Measurements from ENCODE around the gene D2HGDH. TPM values are rescaled to one million over a fixed set of nuclear protein-coding genes. Genes with fewer than 3 reads are reported as not detected.

The D2HGDH gene
- total and polyA plus RNA-seq, 2 of the 13 experiments (the other 11 are each of a cell fraction or from before 2014, with no cell fraction given): 19.2 to 20.3 TPM

DNA sequence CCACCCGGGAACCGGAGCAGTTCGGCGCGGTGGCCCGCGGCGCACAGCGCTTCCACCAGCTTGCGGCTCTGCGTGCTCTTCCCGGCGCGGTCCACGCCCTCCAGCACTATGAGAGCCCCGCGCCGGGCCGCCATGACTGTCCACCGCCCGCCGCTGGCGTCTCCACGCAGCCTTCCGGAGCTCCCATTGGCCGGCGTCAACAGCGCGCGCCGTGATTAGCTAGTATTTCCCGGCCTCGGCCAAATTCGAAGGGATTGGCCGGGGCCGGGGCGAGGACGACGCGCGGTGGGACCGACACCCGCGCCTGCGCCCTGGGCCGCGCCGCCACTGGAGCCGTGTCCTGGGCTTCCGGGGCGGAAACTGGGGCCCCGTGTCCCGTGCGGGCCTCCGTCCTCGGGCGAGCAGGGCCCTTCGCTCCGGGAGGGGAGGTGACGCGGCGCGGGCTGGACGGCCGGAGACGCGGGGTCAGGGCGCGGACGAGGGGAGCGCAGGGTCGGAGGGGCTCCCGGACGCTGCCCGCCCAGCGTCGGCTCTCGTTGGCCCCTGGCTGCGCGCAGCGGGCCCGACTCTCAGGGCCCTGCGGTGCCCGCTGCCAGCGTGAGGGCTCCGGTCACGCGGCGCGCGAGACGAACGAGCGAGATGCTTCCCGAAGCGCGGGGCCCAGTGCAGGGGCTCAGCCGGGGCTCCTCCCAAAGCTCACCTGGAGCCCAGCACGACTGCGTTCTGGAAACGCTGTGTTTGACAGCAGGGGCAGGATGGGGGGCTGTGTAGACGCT is 47.6 kb upstream of the D2HGDH start, which contains the start of gene DTYMK (continued):
- TF ChIP-seq ZNF34 (CRISPR knock-in tag; IDR thresholded peaks at IDR 0.05; ENCODE audit: borderline replicate concordance) (peak; percentile 92; the same call in 1 of the 2 replicates), EED (CRISPR knock-in tag; IDR thresholded peaks at IDR 0.05) (peak; percentile 61; the same call in 1 of the 2 replicates), MIER3 (CRISPR knock-in tag; IDR thresholded peaks at IDR 0.05; ENCODE audit: borderline replicate concordance) (0 out of 2 replicates have a peak, but pooled peaks have one; percentile 22), SP5 (CRISPR knock-in tag; IDR thresholded peaks at IDR 0.05; ENCODE audit: borderline replicate concordance, low read depth) (peak; percentile 67; the same call in 1 of the 2 replicates), GTF2F1 (IDR thresholded peaks at IDR 0.05; ENCODE audit: low read length) (no peak), ZNF773 (CRISPR knock-in tag; IDR thresholded peaks at IDR 0.05; ENCODE audit: borderline replicate concordance) (peak; percentile 96), RFX3 (CRISPR knock-in tag; IDR thresholded peaks at IDR 0.05) (no peak), ARHGAP35 (CRISPR knock-in tag; IDR thresholded peaks at IDR 0.05; ENCODE audit: borderline replicate concordance) (peak; percentile 80; the same call in 1 of the 2 replicates), ZNF674 (CRISPR knock-in tag; IDR thresholded peaks at IDR 0.05; ENCODE audit: low read depth) (peak; percentile 50; the same call in 1 of the 2 replicates), ZNF776 (CRISPR knock-in tag; IDR thresholded peaks at IDR 0.05) (peak; percentile 89), YY1 (IDR thresholded peaks at IDR 0.05; ENCODE audit: insufficient read depth, insufficient replicate concordance, low read depth, low read length) (peak; percentile 97), GFI1 (CRISPR knock-in tag; IDR thresholded peaks at IDR 0.05; ENCODE audit: borderline replicate concordance) (peak; percentile 53; the same call in 1 of the 2 replicates), ZBTB20 (CRISPR knock-in tag; IDR thresholded peaks at IDR 0.05; ENCODE audit: borderline replicate concordance, low read depth) (peak; percentile 81), RBM39 (IDR thresholded peaks at IDR 0.05; ENCODE audit: low read depth, low read length, poor library complexity, severe bottlenecking) (no peak), PHF20 (CRISPR knock-in tag; IDR thresholded peaks at IDR 0.05) (peak; percentile 93), NCOR1 (IDR thresholded peaks at IDR 0.05; ENCODE audit: borderline replicate concordance, low read length) (no peak; the same call in 1 of the 2 replicates), IKZF1 (IDR thresholded peaks at IDR 0.05) (no peak)
- TF ChIP-seq, protein P1, sequence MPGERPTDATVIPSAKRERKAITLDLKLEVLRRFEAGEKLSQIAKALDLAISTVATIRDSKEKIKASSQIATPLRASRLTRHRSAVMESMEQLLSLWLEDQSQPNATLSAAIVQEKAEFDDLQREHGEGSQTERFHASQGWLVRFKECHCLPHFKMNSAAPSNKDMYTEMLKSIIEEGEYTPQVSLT (CRISPR knock-in tag; IDR thresholded peaks at IDR 0.05; ENCODE audit: borderline replicate concordance, low read depth): no peak; the same call in 1 of the 2 replicates
- TF ChIP-seq, protein P2, sequence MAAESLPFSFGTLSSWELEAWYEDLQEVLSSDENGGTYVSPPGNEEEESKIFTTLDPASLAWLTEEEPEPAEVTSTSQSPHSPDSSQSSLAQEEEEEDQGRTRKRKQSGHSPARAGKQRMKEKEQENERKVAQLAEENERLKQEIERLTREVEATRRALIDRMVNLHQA (CRISPR knock-in tag; IDR thresholded peaks at IDR 0.05): 0 out of 2 replicates have a peak, but pooled peaks have one; percentile 49
- TF ChIP-seq, protein P3, sequence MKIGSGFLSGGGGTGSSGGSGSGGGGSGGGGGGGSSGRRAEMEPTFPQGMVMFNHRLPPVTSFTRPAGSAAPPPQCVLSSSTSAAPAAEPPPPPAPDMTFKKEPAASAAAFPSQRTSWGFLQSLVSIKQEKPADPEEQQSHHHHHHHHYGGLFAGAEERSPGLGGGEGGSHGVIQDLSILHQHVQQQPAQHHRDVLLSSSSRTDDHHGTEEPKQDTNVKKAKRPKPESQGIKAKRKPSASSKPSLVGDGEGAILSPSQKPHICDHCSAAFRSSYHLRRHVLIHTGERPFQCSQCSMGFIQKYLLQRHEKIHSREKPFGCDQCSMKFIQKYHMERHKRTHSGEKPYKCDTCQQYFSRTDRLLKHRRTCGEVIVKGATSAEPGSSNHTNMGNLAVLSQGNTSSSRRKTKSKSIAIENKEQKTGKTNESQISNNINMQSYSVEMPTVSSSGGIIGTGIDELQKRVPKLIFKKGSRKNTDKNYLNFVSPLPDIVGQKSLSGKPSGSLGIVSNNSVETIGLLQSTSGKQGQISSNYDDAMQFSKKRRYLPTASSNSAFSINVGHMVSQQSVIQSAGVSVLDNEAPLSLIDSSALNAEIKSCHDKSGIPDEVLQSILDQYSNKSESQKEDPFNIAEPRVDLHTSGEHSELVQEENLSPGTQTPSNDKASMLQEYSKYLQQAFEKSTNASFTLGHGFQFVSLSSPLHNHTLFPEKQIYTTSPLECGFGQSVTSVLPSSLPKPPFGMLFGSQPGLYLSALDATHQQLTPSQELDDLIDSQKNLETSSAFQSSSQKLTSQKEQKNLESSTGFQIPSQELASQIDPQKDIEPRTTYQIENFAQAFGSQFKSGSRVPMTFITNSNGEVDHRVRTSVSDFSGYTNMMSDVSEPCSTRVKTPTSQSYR (CRISPR knock-in tag; IDR thresholded peaks at IDR 0.05; ENCODE audit: borderline replicate concordance): no peak; the same call in 1 of the 2 replicates
- TF ChIP-seq, protein P4, sequence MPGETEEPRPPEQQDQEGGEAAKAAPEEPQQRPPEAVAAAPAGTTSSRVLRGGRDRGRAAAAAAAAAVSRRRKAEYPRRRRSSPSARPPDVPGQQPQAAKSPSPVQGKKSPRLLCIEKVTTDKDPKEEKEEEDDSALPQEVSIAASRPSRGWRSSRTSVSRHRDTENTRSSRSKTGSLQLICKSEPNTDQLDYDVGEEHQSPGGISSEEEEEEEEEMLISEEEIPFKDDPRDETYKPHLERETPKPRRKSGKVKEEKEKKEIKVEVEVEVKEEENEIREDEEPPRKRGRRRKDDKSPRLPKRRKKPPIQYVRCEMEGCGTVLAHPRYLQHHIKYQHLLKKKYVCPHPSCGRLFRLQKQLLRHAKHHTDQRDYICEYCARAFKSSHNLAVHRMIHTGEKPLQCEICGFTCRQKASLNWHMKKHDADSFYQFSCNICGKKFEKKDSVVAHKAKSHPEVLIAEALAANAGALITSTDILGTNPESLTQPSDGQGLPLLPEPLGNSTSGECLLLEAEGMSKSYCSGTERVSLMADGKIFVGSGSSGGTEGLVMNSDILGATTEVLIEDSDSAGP (CRISPR knock-in tag; IDR thresholded peaks at IDR 0.05; ENCODE audit: borderline replicate concordance): peak; percentile 87
- TF ChIP-seq, protein P5, sequence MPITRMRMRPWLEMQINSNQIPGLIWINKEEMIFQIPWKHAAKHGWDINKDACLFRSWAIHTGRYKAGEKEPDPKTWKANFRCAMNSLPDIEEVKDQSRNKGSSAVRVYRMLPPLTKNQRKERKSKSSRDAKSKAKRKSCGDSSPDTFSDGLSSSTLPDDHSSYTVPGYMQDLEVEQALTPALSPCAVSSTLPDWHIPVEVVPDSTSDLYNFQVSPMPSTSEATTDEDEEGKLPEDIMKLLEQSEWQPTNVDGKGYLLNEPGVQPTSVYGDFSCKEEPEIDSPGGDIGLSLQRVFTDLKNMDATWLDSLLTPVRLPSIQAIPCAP (CRISPR knock-in tag; IDR thresholded peaks at IDR 0.05; ENCODE audit: low read depth): no peak; the same call in 1 of the 2 replicates

Measured in HepG2 (cell line).